Tibial artery (tissue), 4 donors: ENCODE data around the gene PITX2.
"Not testable (repeated sequence)": the region's sequence is repeated elsewhere in the genome, so short reads cannot be mapped to it uniquely, and the experiment has no call there.

Experiments
- DNase-seq, 2 donors: peaks; one replicate each; pipeline ENCODE4 v3.0.0-alpha.2; 2019
- H3K27ac ChIP-seq, 2 donors: fragments of 200-600 bp; sonication (generic) in 1 of 2; 1 replicate in 1 of 2; 2 replicates in 1 of 2; pipeline ENCODE4 v1.5.1; 2018 to 2019; ENCODE audit warnings: mild to moderate bottlenecking in 1 of 2
- H3K27me3 ChIP-seq, 2 donors: fragments of 200-600 bp; sonication (generic) in 1 of 2; one replicate each; pipeline versions ENCODE4 v1.5.1 to v1.6.0; 2016 to 2019
- H3K36me3 ChIP-seq, 3 donors: fragments of 200-600 bp; sonication (generic) in 2 of 3; one replicate each; pipeline ENCODE4 v1.5.1; 2016 to 2019; ENCODE audit warnings: mild to moderate bottlenecking in 2 of 3
- H3K4me1 ChIP-seq, 4 donors: fragments of 200-600 bp; sonication (generic) in 2 of 4; 1 replicate in 3 of 4; 2 replicates in 1 of 4; pipeline ENCODE4 v1.5.1; 2016 to 2019
- H3K4me3 ChIP-seq, 2 donors: fragments of 200-600 bp; sonication (generic) in 1 of 2; 1 replicate in 1 of 2; 2 replicates in 1 of 2; pipeline ENCODE4 v1.5.1; 2018 to 2019; ENCODE audit warnings: mild to moderate bottlenecking in 2 of 2
- H3K9me3 ChIP-seq, 3 donors: fragments of 200-600 bp; sonication (generic) in 1 of 3; one replicate each; pipeline ENCODE4 v1.5.1; 2016 to 2019
- CTCF ChIP-seq, 2 experiments: fragments of 200-600 bp in 1 of 2; fragments of 450-650 bp in 1 of 2; IDR thresholded peaks; one replicate each; pipeline ENCODE4 v1.5.1; 2017 to 2019; ENCODE audit warnings: antibody characterized with exemption in 2 of 2, mild to moderate bottlenecking in 1 of 2, moderate library complexity in 1 of 2
- intact Hi-C: fragments of 100-400 bp; cut with DNase I; formaldehyde crosslinking; loops from one replicate; pipeline ENCODE4 v1.15.0; 2023; ENCODE audit warnings: low total_unique reads

The PITX2 gene

GRCh38 chr4:110595583-110595982, 27.3 kb downstream of the PITX2 start:
- H3K4me1 ChIP-seq = no peaks in the 10 kb centered on the region
- peaks cover 0 to 2% of the 10 kb centered on the region in 2 donors for H3K27me3 ChIP-seq
- H3K36me3 ChIP-seq = no peaks in the 10 kb centered on the region
- H3K4me3 ChIP-seq = no peak overlapping the region
- no peak for TF ChIP-seq CTCF (IDR thresholded peaks at IDR 0.05)
- intact Hi-C loops = no loop called here
- no peak for DNase-seq
- no peak overlapping the region for H3K27ac ChIP-seq
- no peaks in the 10 kb centered on the region for H3K9me3 ChIP-seq

- intact Hi-C loops = no loop called here
- TF ChIP-seq CTCF (IDR thresholded peaks at IDR 0.05) = no peak
Measured at GRCh38 chr4:110589297-110589696, 33.6 kb downstream of the PITX2 start.

GRCh38 chr4:110587666-110588285, 35.1 kb downstream of the PITX2 start:
- DNase-seq = no peak
- H3K9me3 ChIP-seq = no peaks in the 10 kb centered on the region
- TF ChIP-seq CTCF (IDR thresholded peaks at IDR 0.05) = no peak
- H3K27me3 ChIP-seq = no peaks in the 10 kb centered on the region
- no peak overlapping the region for H3K27ac ChIP-seq
- no peaks in the 10 kb centered on the region for H3K4me1 ChIP-seq
- no peaks in the 10 kb centered on the region for H3K36me3 ChIP-seq
- H3K4me3 ChIP-seq = no peak overlapping the region
- intact Hi-C loops = no loop called here

More at GRCh38 chr4:110589297-110589696, 33.6 kb downstream of the PITX2 start:
- no peaks in the 10 kb centered on the region for H3K27me3 ChIP-seq
- no peaks in the 10 kb centered on the region for H3K9me3 ChIP-seq
- DNase-seq = no peak
- no peaks in the 10 kb centered on the region for H3K36me3 ChIP-seq
- no peak overlapping the region for H3K4me3 ChIP-seq
- no peaks in the 10 kb centered on the region for H3K4me1 ChIP-seq
- no peak overlapping the region for H3K27ac ChIP-seq

- no peak overlapping the region for H3K27ac ChIP-seq
- no peaks in the 10 kb centered on the region for H3K27me3 ChIP-seq
- peak in 1 of 2 experiments; percentile 16 for TF ChIP-seq CTCF (IDR thresholded peaks at IDR 0.05)
- H3K4me3 ChIP-seq = no peak overlapping the region
- H3K9me3 ChIP-seq = no peaks in the 10 kb centered on the region
- no peaks in the 10 kb centered on the region for H3K4me1 ChIP-seq
- no peaks in the 10 kb centered on the region for H3K36me3 ChIP-seq
- intact Hi-C loops = no loop called here
- DNase-seq = no peak
Measured at GRCh38 chr4:110586131-110586850, 36.6 kb downstream of the PITX2 start.

- H3K27ac ChIP-seq, DNase-seq, H3K27me3 ChIP-seq, intact Hi-C loops, H3K4me1 ChIP-seq, H3K9me3 ChIP-seq, H3K4me3 ChIP-seq, H3K36me3 ChIP-seq: not testable (repeated sequence)
Measured at GRCh38 chr4:110576696-110577095, 46.2 kb downstream of the PITX2 start.
